Progenitor cell of endocrine pancreas (in vitro differentiated cells): Measurements from ENCODE around the gene OSBPL5. TPM values are rescaled to one million over a fixed set of nuclear protein-coding genes. Genes with fewer than 3 reads are reported as not detected.

Source experiments
- DNase-seq: peaks from one replicate; pipeline ENCODE4 v3.0.0; 2021; ENCODE audit warnings: low spot score; ENCODE audit not compliant: unreplicated experiment
- H3K27ac Mint-ChIP-seq: 2 replicates; pipeline ENCODE4 v1.8.0; 2021; ENCODE audit warnings: mild to moderate bottlenecking, moderate library complexity, mixed read lengths
- H3K27me3 Mint-ChIP-seq: 2 replicates; pipeline ENCODE4 v1.8.0; 2021; ENCODE audit warnings: mixed read lengths
- H3K36me3 Mint-ChIP-seq: 2 replicates; pipeline ENCODE4 v1.8.0; 2022; ENCODE audit warnings: mixed read lengths; ENCODE audit not compliant: insufficient read depth
- H3K4me1 Mint-ChIP-seq: 2 replicates; pipeline ENCODE4 v1.8.0; 2021; ENCODE audit warnings: low read depth, mixed read lengths
- H3K4me3 Mint-ChIP-seq: 2 replicates; pipeline ENCODE4 v1.8.0; 2021; ENCODE audit warnings: low read depth, mild to moderate bottlenecking, moderate library complexity, mixed read lengths
- H3K9me3 Mint-ChIP-seq: 2 replicates; pipeline ENCODE4 v1.8.0; 2021; ENCODE audit warnings: low read depth, mixed read lengths
- total RNA-seq: library from RNA; stranded (reverse); gene quantifications from 2 replicates; pipeline ENCODE4 v1.2.1, GENCODE V29; 2021
- TF ChIP-seq, protein P1 (sequence below): fragments of 200-600 bp; sonication (generic); IDR thresholded peaks from one replicate; pipeline ENCODE4 v1.5.0; 2021; ENCODE audit warnings: antibody characterized with exemption, mild to moderate bottlenecking; ENCODE audit not compliant: unreplicated experiment

OSBPL5 gene
- total RNA-seq, 1 donor from 2014 or later = 11.9 TPM

GRCh38 chr11:3155691-3156258 lies 9.3 kb downstream of the OSBPL5 start:
- peaks cover 66% of the 10 kb centered on the region for H3K27me3 Mint-ChIP-seq

DNA sequence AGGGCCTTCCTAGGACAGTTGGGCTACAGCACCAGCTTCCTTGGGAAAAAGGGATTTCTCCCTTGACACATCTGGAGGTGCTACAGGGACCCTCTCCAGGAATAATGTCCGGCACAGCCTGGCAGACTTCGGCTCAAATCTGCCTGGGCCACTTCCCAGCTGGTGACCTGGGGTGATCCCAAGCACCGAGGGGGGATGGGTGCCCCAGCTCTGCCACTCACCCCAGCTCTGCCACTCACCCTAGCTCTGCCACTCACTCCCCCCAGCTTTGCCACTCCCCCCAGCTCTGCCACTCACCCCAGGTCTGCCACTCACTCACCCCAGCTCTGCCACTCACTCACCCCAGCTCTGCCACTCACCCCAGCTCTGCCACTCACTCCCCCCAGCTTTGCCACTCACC lies 9.9 kb downstream of the OSBPL5 start:
- no peak overlapping the region for H3K4me3 Mint-ChIP-seq
- TF ChIP-seq, protein P1, sequence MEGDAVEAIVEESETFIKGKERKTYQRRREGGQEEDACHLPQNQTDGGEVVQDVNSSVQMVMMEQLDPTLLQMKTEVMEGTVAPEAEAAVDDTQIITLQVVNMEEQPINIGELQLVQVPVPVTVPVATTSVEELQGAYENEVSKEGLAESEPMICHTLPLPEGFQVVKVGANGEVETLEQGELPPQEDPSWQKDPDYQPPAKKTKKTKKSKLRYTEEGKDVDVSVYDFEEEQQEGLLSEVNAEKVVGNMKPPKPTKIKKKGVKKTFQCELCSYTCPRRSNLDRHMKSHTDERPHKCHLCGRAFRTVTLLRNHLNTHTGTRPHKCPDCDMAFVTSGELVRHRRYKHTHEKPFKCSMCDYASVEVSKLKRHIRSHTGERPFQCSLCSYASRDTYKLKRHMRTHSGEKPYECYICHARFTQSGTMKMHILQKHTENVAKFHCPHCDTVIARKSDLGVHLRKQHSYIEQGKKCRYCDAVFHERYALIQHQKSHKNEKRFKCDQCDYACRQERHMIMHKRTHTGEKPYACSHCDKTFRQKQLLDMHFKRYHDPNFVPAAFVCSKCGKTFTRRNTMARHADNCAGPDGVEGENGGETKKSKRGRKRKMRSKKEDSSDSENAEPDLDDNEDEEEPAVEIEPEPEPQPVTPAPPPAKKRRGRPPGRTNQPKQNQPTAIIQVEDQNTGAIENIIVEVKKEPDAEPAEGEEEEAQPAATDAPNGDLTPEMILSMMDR = no peak
- no peak for DNase-seq

More at GRCh38 chr11:3155691-3156258, 9.3 kb downstream of the OSBPL5 start:
- Mint-ChIP-seq H3K4me3 (no peak overlapping the region), H3K27ac (no peak overlapping the region), H3K36me3 (no peaks in the 10 kb centered on the region), H3K4me1 (peaks cover 2% of the 10 kb centered on the region), H3K9me3 (no peaks in the 10 kb centered on the region)
- TF ChIP-seq, protein P1 = no peak
- no peak for DNase-seq

GRCh38 chr11:3154001-3154599 lies 11.0 kb downstream of the OSBPL5 start:
- TF ChIP-seq, protein P1 = no peak
- no peak overlapping the region for H3K4me3 Mint-ChIP-seq
- H3K27me3 Mint-ChIP-seq = peaks cover 73% of the 10 kb centered on the region
- peaks cover 6% of the 10 kb centered on the region for H3K4me1 Mint-ChIP-seq
- no peak for DNase-seq
- H3K9me3 Mint-ChIP-seq = no peaks in the 10 kb centered on the region
- H3K27ac Mint-ChIP-seq = no peak overlapping the region
- H3K36me3 Mint-ChIP-seq = no peaks in the 10 kb centered on the region

More for the DNA sequence above, 9.9 kb downstream of the OSBPL5 start:
- peaks cover 2% of the 10 kb centered on the region for H3K4me1 Mint-ChIP-seq
- H3K36me3 Mint-ChIP-seq = no peaks in the 10 kb centered on the region
- H3K27me3 Mint-ChIP-seq = peaks cover 68% of the 10 kb centered on the region
- H3K9me3 Mint-ChIP-seq = no peaks in the 10 kb centered on the region
- no peak overlapping the region for H3K27ac Mint-ChIP-seq

GRCh38 chr11:3153291-3153861 lies 11.7 kb downstream of the OSBPL5 start:
- Mint-ChIP-seq H3K4me1 (peaks cover 14% of the 10 kb centered on the region), H3K27ac (no peak overlapping the region), H3K4me3 (no peak overlapping the region)

GRCh38 chr11:3152471-3153110 lies 12.5 kb downstream of the OSBPL5 start:
- Mint-ChIP-seq H3K27ac (no peak overlapping the region), H3K27me3 (peaks cover 73% of the 10 kb centered on the region)

More at GRCh38 chr11:3153291-3153861, 11.7 kb downstream of the OSBPL5 start:
- Mint-ChIP-seq H3K36me3 (no peaks in the 10 kb centered on the region), H3K27me3 (peaks cover 72% of the 10 kb centered on the region), H3K9me3 (no peaks in the 10 kb centered on the region)
- TF ChIP-seq, protein P1 = no peak
- DNase-seq = no peak

More at GRCh38 chr11:3152471-3153110, 12.5 kb downstream of the OSBPL5 start:
- Mint-ChIP-seq H3K9me3 (no peaks in the 10 kb centered on the region), H3K4me1 (peaks cover 17% of the 10 kb centered on the region), H3K4me3 (no peak overlapping the region), H3K36me3 (no peaks in the 10 kb centered on the region)
- DNase-seq = no peak
- TF ChIP-seq, protein P1 = no peak
